Transverse colon (tissue), 4 donors: ENCODE measurements around the gene PLPP7.

Source experiments
- CTCF ChIP-seq, 5 experiments: fragments of 200-600 bp in 3 of 5; fragments of 450-650 bp in 2 of 5; sonication (generic) in 3 of 5; IDR thresholded peaks; 1 replicate in 2 of 5; 2 replicates in 3 of 5; pipeline ENCODE4 v1.5.1; 2016 to 2017; ENCODE audit warnings: antibody characterized with exemption in 5 of 5, inconsistent platforms in 3 of 5, mild to moderate bottlenecking in 2 of 5, moderate library complexity in 1 of 5
- EP300 ChIP-seq: sonication (generic); formaldehyde crosslinking; IDR thresholded peaks from one replicate; pipeline ENCODE4 v1.6.1; 2017; ENCODE audit warnings: antibody characterized with exemption, low read depth
- POLR2AphosphoS5 ChIP-seq, 3 donors: sonication (generic); formaldehyde crosslinking; IDR thresholded peaks; one replicate each; pipeline ENCODE4 v1.6.1; 2016; ENCODE audit warnings: antibody characterized with exemption in 3 of 3

GRCh38 chr9:131337131-131337848, 47.8 kb downstream of the PLPP7 start:
- TF ChIP-seq EP300 = no peak
- no peak for TF ChIP-seq CTCF (IDR thresholded peaks at IDR 0.05)
- no peak for TF ChIP-seq POLR2AphosphoS5 (IDR thresholded peaks at IDR 0.05)
